NCI-H226 (cell line): ENCODE data around the gene TAF1C.
"Not testable (repeated sequence)": the region's sequence is repeated elsewhere in the genome, so short reads cannot be mapped to it uniquely, and the experiment has no call there.

Source experiments
- DNase-seq: peaks from one replicate; pipeline ENCODE4 v3.0.0-alpha.2; 2015

TAF1C gene

GRCh38 chr16:84207251-84207650 lies 20.4 kb upstream of the TAF1C start:
- no peak for DNase-seq

DNA sequence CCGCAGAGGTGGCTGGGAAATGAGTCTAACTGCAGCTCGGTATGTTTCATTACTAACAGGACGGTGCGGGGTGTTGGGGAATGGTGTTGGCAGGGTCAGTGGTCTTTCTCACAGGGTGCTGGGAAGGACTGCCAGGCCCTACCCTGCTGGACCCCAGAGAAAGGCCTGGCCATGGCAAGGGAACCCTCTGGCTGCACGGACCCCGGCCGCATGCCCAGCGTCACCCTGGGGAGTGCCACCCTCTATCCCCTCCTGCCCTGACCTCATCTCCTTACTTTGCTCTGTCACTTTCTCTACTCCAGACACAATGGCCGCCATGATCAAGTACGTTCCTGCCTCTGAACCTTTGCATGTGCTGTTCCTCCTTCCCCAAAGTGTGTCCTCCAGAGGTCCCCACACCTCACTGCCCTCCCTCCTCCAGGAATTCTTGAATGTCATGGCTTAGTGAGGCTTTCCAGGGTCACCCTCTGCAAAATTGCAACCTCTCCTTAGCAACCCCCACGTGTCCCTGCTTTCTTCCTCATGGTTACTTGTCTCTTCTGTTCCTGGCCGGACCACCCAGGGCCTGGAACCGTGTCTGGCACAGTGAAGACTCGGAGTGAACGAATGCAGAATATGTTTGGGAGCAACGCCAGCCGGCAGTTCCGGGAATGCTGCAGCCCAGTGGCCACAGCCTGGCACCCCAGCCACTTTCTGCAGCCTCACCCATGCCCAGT lies 19.3 kb upstream of the TAF1C start:
- no peak for DNase-seq

DNA sequence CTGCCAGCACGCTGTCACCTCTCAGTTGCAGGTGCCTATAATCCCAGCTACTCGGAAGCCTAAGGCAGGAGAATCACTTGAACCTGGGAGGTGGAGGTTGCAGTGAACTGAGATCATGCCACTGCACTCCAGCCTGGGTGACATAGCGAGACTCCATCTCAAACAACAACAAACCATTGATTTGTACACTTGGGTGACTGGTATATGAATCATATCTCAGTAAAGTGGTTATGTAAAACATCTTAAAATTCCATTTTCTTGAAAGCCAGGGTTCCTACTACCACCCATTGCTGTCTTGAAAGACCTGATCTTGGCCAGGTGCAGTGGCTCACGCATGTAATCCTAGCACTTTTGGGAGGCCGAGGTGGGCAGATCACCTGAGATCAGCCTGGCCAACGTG lies 18.3 kb upstream of the TAF1C start:
- DNase-seq = not testable (repeated sequence)

GRCh38 chr16:84204551-84204950 lies 17.7 kb upstream of the TAF1C start:
- DNase-seq = not testable (repeated sequence)

DNA sequence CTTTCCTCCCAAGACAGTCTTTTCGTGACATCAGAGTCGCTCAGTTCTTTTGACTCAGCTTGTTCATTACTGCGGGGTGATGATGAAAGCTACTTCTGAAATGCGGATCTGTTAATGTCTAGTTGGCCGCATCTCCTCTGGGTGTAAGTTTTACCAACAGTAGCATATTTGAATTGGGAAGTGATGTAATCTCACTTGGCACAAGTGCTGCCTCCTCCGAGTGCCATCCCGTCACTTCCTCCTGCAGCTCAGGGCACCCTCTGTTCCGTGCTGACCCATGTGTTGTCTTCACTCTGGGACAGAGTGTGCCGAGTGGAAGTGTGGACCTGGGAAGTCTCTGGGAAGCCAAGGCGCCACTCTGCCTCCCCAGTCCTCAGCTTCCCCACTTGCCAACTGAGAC lies 13.0 kb upstream of the TAF1C start:
- DNase-seq = no peak

DNA sequence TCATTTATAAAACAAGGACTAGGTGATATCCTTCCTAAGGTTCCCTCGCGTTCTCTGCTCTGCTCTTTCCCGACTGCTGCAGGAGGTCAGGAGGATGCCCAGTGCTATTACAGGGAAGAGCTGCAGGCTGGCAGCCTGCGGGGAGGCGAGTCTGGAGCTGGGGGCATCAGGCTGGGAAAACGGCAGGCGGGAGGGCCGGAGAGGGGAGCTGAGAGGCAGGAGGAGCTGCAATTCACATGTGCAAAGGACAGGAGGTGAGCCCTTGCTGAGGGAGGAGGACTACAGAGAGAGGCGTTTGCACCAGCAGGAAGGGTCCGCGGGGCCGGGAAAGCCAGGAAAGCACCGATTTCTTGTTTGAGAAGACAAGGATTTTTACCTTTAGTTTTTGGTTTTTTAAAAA lies 12.2 kb upstream of the TAF1C start:
- DNase-seq = no peak

GRCh38 chr16:84198401-84198800 lies 11.5 kb upstream of the TAF1C start:
- no peak for DNase-seq

- no peak for DNase-seq
Observed at GRCh38 chr16:84197466-84198128, 10.7 kb upstream of the TAF1C start.

GRCh38 chr16:84196727-84197394 lies 10.0 kb upstream of the TAF1C start:
- no peak for DNase-seq

- DNase-seq = no peak
Observed at GRCh38 chr16:84196101-84196500, 9.2 kb upstream of the TAF1C start.

- DNase-seq = no peak
Observed at GRCh38 chr16:84195201-84196093, 8.6 kb upstream of the TAF1C start.

GRCh38 chr16:84194470-84195200 lies 7.8 kb upstream of the TAF1C start:
- no peak for DNase-seq

DNA sequence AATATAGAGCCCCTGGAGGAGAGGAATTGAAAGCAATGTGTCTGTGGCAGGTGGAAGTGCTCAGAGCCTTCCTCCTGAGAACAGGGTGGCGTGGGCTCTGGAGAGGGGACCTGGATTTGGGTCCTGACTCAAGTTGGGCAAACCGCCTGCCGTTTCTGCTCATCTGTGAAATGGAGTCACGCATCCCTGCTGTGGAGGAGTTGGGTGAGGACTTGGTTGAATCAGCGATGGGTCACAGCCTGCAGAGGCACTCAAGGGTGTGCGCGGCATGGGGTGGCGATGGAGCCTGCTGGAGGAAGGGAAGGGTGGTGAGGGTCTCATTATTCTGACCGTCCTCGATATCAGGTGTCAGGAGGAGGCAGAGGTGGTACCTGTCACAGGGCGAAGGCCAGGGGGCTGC lies 7.2 kb upstream of the TAF1C start:
- DNase-seq = no peak

GRCh38 chr16:84193480-84193879 lies 6.6 kb upstream of the TAF1C start:
- DNase-seq = no peak

- no peak for DNase-seq
Observed at GRCh38 chr16:84191466-84191865, 4.6 kb upstream of the TAF1C start.

- no peak for DNase-seq
Observed at GRCh38 chr16:84190731-84191388, 4.0 kb upstream of the TAF1C start, which contains the start of gene ADAD2. Gene ADAD2, plus strand, starts transcription at chr16:84191157. Its CDS starts 74 bp downstream, at chr16:84191231.

DNA sequence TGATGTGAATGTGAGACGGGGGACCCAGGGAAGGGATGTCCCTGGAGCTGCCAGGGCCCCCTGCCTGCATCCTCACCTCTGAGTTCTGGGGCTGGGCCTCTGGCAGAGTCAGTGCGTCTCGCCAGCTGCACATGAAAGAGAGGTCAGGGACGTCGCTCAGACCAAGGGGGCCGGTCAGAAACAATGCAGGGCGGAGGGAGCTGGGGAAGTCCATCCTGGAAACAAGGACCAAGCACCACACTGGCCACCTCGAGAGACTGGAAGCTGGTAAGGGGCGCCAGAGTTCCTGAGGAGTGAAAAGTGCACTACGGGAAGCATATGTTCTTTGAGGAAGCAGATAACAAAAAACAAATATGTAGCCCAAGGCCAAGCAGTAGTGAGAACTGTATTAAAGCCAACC lies 2.1 kb downstream of the TAF1C start:
- DNase-seq = no peak

DNA sequence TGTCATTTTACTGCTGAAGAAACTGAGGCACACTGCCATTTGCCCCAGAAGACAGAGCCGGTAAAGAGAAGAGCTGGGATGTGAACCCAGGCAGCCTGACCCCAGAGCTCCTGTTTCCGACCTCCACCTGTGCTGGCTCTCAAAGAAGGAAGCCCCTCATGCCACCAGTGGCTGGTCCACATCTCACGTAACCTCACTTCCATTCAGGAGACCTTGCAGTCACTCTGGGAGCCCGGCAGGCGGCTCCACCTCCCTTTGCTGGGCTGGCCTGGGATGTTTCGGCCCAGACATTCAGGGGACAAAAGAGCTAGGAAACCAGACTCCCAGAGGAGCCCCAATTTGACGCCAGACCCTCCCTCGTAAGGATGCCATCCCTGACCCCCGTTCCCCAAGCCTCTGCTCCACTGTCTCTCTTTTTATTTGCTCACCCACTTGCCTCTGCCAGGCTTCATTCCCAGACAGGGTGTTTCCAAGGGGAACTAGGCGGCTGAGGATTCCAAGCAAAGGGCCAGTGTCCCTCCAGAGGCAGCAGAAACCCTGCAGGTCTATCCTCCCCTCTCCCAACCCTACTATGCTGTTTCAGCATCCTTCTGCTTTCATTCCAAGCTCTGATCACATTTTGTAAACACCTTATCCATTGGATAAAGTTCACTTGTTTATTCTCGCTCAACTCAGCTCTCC lies 2.8 kb downstream of the TAF1C start:
- DNase-seq = no peak

DNA sequence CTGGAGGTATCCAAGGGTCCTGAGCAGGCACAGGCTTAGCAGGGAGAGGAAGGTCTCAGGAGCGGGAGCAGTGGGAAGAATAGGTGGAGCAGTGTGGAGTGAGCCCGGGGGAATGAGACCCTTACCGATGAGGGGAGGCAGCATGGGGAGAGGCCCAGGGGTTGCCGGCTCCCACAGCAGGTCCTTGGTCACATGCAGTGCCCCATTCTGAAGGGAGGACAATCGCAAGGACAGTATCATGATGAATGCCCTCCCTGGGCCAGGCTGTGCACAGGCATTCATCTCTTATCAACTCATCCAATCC lies 3.3 kb downstream of the TAF1C start:
- no peak for DNase-seq

- DNase-seq = no peak
Observed at GRCh38 chr16:84182680-84183571, 3.9 kb downstream of the TAF1C start.
